Activated CD4-positive, alpha-beta T cell treated with anti-CD3 and anti-CD28 coated beads, Interleukin-2, Interleukin-4, amounts not matched to agents 100 ng/mL and 50 ng/mL, durations not matched to agents 16 hours and 8 hours (primary cell): Measurements from ENCODE around the gene KCNK18.
"Not testable (repeated sequence)": the region's sequence is repeated elsewhere in the genome, so short reads cannot be mapped to it uniquely, and the experiment has no call there.

Experiments used
- DNase-seq: peaks from one replicate; pipeline ENCODE4 v3.0.0-alpha.2; 2020; ENCODE audit warnings: low spot score

The KCNK18 gene

DNA sequence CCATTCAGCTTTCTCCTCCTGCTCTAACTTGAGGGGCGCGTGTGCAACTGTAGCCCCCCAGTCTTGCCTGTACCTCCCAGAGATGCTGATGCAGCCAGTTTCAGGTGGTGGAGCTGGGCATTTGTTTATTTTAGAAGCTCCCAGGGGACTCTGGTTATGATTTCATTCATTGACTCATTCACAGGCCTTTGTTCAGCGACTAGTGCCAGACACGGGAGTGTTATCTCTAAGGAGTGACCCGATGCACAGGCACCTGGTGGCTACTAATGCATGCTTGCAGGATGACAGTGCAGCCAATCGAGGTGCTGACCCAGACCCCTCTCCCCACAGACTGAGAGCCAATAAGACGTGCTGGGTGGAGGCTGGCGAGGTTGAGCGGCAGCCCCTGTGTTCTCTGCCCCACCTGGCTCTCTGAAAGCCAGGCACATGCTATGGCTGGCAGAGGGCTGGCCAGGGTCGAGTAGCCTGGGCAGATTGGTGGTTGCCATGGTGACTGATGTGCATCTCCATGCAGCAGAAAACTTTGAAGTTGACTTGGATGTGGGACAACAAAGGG lies 23.9 kb downstream of the KCNK18 start:
- no peak for DNase-seq

DNA sequence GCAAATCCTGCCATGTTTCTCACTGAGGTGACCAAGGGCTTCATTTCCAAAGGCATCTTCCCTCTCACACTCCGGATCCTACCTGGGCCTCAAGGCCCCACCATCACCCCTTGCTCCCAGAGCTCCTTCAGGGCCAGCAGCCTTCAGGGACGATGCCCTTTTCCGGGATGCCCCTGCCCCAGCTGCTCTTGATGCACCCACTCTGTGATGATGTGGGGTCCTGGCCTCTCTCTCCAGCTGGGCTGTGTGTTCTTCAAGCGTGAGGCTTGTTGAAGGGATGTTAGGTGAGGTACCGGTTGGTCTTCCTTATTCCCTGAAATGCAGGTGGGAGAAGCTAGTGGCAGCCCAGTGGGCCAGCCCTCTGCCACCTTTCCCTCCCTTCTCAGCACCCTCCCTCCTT lies 25.3 kb downstream of the KCNK18 start:
- DNase-seq = no peak

DNA sequence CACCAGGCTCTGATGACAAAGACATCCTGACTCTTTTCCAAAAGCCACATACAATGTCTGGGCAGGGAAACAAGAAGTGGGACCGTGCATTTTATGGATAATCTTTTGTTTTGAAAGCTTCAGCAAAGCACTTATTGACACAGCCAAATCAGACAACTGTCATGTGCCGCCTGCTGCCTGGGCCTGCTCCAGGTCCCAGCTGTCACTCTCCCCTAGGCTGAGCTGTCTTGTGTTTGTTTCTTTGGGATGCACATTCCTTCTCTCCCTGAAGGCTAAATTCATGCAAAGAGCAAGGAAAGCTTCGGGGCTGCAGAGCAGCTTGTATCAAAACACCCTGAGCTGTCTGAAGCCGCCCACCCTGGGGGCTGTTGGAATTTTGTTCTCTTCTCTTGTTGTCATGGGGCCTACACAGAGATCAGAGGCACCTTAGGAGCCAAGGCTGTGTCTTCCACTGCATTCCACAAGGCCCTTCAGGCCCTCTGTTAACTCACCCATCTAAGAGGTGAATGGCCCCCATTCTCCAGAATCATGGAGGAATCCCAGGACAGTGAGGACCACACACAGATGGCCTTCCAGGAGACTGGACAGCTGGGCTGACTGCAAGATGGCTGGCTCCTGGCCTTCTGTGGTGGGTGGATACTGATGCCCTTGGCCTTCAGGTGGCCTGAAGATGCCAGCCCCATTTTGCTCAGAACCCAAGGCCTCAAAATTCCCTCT lies 25.8 kb downstream of the KCNK18 start:
- no peak for DNase-seq

DNA sequence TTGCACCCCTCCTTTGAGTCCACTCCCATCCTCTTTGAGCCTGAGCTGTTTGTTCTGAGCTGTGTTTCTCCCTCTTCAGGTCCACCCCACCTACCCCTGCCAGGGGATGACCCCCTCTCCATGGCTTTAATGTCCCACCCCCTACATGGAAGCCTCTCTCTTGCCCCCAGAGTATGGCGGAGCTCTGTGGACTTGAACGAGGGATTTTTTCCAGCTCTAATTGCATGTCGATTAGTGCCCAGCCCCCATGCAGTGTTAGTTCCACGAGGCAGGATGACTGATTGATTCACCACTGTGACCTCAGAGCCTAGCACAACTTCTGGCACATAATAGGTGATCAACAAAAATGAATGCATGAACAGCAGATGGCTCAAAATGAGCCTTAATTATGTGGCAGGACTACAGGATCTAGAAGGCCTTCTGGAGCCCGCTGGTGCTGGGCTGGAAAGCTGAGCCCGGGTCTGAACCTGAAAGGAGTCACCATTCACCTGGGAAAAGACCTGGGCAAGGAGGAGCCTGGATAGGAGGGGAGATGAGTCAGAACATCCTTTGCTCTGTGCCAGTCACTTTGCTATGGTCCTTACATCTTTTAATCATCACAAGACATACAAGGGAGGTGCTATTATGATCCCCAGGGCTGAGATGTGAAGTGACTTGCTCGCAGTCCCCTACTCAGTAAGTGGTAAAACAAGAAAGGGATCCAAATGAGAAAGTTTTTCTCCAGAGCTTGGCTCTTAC lies 26.6 kb downstream of the KCNK18 start:
- no peak for DNase-seq

DNA sequence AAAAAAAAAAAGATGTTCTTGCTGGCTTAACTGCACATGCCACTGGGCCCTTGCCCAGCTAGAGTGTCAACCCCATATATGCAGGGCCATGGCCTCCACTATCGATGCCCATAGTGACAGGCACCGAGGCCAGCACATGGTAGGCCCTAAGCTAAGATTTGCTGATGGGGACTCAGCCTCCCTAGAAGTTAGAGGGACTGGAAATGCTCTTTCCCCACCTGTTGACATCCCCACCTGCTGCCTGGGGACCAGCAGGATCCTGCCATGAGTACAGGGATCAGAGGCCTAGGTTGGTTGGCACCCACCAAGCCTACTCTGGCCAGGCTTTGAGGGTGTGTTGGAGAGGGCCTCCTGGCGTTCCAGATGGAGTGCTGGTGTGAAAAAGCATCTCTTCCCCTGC lies 27.6 kb downstream of the KCNK18 start:
- no peak for DNase-seq

DNA sequence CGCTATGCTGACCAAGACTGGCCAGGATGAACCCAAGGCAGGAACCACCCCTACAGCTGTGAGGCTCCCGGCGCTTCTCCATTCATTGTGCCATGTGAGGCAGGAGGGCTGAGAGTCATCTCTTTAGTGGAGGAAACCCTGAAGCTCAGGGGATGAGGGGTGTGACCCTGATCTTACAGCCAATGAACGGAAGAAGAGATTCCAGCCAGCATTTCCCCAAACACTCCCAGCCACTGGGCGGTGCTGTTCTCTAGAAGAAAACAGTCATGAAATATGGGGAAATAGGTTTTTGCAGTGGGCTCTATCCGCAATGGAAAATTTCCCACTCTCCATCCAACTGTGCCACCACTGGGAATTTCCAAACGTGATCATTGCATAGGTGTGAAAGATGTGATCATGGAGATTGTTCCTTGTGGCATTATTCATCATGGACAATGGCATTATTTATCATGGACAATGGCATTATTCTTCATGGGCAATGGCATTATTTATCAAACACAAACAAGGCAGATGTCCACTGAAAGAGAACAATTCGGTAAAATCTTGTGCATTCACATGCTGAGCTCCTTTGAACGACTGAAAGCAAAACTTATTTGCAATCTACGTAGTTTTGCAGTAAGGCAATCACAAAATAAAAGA lies 29.6 kb downstream of the KCNK18 start:
- DNase-seq = no peak

DNA sequence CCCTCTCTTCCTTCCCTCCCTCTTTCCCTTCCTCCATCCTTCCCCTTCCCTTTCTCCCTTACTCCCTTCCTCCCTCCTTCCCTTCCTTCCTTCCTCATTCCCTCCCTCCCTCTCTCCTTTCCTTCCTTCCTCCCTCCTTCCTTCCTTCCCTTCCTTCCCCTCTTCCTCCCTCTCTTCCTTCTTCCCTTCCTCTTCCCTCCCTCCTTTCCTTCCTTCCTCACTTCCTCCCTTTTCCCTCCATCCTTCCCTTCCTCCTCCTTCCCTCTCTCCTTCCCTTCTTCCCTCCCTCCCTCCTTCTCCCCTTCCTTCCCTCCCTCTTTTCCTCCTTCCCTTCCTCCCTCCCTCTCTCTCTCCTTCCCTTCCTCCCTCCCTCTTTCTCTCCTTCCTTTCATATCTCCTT lies 30.9 kb downstream of the KCNK18 start:
- no peak for DNase-seq

DNA sequence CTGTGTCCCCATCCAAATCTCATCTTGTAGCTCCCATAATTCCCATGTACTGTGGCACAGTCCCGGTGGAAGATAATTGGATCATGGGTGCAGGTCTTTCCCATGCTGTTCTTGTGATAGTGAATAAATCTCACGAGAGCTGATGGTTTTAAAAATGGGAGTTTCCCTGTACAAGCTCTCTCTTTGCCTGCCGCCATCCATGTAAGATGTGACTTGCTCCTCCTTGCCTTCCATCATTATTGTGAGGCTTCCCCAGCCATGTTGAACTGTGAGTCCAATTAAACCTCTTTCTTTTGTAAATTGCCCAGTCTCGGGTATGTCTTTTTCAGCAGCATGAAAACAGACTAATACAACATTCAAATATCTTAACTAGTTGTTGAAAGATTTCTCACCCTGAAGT lies 32.8 kb downstream of the KCNK18 start:
- not testable (repeated sequence) for DNase-seq

DNA sequence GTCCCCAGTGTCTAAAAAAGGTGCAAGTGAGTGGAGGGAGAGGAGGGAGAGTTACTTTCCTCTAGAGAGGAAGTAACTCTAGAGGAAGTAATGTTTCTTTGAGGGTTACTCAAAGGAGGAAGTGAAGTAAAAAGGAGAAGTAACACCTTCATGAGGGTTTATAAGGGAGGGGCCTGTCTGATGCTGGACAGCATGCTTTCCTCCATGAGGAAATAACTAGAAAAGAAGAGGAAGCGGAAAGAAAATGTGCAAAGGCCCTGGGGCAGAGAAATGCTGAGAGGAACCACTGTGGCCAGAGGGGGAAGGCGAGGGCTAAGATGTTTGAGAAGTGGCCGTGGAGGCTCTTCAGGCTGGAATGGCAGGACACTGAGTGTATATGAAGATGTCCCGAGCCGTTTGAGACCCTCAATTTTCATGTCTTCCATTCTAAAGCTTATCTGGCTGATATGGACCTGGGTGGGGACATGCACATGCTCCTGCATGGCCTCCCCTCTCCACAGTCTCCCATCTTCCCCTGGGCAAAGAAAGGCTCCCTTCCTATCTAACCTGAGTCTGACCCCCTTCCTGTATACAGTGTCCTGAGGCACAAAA lies 40.2 kb downstream of the KCNK18 start:
- DNase-seq = no peak

DNA sequence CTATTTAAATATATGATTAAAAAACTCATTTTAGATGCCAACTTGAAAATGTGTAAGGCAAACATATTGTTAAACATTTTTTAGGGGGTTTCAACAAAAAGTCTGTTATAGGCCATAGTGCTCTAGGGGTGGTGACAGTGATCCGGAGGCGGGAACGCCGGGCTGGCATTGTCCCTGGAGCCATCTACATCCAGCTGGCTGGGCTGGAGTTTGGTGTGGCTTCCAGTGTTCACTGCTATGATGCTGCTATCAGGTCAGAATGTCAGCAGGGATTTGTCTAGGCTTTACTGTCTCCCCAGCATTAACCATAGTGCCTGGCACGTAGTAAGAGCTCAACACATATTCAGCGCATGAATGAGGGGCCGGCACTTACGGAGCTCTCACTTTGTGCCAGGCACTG lies 41.8 kb downstream of the KCNK18 start:
- DNase-seq = no peak

DNA sequence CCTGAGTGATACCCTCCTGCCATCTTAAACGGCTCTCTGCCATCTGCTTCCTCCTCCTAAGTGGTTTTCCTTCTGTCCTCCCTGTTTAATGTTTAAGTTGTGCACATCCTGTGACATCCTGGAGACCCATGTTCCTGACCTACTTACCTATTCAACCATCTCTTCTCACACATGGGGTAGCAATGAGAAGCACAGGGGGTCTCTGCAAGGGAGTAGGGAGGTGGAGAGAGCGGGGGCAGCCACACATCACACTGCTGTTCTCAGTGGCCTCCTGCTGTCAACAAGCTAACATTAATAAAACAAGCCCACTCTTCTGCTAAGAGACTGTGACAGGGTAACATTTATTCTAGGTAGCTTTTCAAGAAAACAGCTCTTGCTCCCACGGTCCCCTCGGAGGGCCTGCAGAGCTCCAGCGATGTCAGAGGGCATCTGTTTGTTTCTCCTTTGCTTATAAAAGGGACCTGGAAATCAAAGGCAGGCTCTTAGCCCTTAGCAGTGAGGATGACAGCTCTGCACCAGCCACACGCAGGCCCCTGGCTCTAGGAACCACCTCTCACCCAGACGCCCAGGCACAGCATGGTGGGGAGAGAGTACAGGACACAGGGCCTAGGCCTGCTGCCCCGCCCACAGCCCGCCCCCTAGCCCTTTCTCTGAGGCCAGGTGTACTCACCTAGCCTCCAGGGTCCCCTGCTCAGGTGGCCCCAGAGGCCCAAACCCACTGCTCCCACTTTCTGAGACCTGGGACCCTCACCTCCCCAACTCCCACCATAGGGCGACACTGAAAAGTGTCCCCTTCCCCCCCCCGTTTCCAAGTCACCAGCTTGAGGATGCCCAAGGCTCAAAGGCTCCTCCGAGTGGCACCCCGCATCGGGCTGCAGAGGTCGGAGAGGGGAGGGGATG lies 42.7 kb downstream of the KCNK18 start:
- DNase-seq = no peak

DNA sequence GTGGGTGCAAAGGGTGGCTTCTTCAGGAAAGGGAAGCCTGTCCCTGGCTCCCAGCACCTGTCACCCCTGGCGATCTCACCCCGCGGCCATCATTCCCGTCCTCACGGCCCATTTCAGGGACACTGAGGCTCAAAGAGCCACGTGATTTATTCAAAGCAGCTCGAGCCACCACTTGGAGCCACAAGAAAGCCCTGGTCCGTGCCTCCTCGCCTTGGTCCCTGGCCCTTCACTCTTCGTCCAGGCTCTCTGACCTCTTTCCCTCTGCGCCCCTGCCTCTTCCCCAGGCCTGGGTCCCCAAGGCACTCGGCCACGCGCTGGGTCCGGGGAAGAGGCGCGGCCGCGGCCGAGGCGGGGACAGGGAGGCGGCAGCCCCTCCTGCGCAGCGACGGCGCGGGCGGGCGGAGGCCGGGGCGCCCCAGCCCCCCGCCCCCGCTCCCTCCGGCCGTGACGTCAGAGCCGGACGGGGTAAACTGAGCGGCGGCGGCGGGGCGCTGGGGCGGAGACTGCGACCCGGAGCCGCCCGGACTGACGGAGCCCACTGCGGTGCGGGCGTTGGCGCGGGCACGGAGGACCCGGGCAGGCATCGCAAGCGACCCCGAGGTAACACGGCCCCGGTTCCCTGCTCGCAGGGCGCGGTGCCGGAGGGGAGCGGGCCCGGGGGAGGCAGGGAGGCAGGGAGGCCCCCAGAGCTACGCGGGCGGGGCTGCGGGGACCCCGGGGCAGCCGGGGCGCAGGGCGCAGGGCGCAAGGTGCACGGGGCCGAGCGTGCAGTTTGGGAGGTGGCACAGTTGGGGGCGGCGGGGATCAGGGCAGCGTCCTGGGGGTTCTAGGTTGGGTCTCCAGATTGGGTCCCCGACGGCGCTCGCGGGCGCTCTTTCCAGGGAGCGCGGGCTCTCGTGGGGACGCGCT lies 43.6 kb downstream of the KCNK18 start, which contains the start of gene SLC18A2:
TSS of gene SLC18A2 (plus strand) at position 494 of the 909 bp plus-strand sequence. CDS start 580 bp downstream, outside the sequence.
- no peak for DNase-seq

DNA sequence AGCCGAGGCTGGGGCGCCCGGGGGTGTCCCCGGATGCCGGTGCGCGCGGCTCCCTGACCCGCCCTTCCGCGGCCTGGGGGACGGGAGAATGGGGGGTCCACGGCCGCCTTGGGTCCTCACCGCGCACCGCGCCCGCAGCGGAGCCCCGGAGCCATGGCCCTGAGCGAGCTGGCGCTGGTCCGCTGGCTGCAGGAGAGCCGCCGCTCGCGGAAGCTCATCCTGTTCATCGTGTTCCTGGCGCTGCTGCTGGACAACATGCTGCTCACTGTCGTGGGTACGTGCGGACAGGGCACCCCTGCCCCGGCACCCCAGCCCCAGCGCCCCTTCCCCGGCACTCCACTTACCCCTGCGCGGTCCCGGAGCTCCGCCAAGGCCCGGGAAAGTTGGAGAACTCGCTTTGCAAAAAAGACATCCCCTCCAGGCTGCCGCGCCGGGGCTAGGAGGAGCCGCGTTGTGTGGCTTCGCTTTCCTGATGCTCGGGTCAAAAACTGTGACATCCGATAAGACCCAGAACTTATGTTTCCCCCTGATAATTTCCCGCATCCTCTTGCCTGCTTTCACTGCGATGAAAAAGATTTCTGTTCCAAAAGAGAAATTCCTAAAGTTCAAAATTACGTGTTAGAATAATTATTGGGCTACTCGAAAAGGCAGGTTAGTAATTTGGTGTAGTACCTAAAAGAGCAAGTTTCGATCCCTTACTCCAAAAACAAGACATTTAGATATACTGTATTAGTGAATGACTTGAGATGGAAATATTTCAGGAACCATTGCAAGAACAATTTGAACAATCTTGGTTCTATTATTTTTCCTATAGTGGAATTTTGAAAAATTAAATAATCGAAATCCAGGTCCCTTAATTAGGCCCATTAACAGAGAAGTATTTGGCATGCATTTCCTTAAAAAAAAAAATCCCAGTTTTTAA lies 44.5 kb downstream of the KCNK18 start:
- no peak for DNase-seq

DNA sequence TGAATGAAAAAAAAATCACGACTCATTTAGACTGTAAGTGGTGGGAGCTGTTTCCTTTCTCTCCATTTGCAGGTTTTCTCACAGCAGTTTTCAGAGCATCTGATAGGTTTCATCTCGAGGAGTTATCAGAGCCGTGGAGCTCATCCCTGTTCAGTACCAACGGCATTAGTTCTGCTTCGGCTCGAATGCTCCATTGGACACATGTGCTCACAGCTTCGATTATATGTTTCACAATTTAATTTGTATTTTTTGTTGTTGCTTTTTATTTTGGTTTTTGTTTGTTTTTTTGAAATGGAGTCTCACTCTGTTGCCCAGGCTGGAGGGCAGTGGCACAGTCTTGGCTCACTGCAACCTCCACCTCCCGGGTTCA lies 45.2 kb downstream of the KCNK18 start:
- no peak for DNase-seq

DNA sequence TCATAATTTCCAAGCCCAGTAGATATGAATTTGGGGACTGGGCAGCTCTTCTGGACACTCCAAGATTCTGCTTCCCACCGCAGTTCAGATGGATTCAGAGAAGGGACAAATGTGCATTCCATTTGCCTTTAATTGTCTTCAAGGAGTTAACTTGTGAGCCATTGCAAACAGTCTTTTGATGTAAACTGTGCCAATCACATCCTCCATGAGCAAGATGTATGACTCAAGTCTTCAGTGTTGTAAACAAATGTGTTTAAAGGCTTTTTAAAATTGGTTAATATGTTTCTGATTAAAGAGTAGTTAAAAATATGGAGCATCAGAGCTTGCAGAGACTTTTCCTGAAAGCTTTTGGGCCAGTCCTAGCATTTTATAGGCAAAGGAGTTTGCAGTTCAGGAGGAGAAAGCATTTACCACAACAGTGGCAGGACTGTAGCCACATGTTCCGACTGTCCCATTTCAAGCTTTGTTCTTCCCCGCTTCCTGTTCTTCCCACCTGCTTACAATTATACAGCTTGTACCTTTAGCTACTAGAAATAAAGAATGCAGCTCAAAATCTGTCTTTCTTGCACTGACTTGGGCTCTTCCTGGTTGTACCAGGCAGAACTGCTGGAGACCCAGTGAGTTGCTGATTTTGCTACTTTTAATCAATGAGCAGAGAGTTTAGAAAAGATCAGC lies 49.8 kb downstream of the KCNK18 start:
- DNase-seq = no peak

DNA sequence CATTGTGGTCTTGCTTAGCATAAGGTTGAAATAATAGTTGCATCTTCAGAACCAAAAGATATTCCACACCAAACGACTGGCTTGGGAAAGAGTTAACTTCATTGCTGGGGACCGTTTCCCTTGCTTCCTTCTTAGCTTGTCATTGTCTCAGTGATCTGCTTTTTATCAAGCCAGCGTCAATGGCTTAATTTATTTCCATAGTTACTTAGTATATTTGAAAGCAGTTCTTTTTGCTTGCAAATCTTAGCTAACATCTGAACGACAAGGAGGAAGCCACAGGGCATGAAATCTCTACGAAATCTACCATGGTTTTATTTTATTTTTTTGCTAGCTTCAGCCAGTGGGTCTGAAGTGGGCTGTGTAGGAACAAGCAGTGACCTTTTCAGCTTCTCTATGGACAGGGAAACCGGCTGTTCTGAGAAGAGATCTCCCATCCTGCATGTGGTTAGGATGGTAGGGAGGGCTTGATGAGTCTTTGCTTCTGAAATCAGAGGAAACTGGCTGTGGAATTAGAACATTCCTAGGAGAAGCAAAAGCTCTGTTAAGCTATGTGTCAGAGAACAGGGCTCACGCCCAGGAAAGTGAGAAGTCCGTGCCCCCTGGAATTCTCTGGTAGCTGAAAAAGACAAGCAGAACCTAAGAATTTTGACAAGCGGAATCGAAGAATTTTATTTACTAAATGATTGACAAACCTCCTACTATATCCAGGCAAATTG lies 51.6 kb downstream of the KCNK18 start:
- no peak for DNase-seq

DNA sequence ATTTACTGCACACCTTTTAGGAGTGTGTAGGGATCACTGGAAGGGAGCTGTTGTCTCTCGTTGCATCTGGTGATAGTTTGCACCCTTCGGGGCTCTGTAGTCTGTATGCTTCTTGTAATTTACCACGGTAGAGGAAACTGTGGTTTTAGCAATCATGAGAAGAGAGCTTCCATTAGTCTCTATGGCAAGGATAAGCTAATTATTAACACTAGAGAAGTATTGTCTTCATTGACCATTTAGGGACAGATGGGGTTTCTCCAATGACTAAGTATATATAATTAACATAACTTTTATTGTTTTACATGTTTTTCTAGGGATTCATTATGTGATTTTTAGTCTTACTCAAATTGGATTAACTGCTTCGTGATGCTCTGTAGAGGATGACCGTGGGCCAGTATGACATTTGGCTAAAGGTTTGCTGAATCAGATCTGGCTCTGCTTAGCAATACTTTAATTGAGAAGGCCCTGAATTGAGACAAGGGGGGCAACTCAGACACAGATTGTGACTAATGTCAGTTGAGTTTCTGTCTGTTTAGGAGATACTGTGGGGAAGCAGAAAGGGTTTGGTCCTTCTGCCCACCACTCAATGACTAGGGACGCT lies 52.3 kb downstream of the KCNK18 start:
- DNase-seq = no peak

DNA sequence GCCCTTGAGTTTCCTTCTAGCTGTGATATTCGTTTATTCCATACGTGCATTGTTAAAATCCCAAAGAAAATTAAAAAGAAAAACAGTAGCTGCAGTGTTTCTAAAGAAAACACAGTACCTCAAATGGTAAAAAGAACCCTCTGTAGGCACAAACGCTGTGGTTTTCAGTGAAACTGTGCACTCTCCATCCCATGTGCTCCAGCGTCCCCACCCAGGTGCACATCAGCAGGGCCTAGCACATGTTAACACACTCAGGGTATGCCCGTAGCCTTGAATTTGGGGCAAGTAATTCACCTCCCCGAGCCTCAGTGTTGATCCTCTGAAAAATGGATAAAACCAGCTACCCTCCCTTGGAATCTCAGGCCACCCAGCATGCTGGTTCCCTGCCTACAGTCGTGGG lies 53.1 kb downstream of the KCNK18 start:
- no peak for DNase-seq
